SK-N-MC (cell line): ENCODE data around the gene ADD1.

Experiments
- EZH2 ChIP-seq: fragments of 200-600 bp; sonication (generic); IDR thresholded peaks from one replicate; pipeline ENCODE4 v1.6.1; 2017; ENCODE audit warnings: antibody characterized with exemption
- POLR2AphosphoS5 ChIP-seq: IDR thresholded peaks from 2 replicates; pipeline ENCODE4 v1.6.1; 2012; ENCODE audit warnings: mild to moderate bottlenecking, low read depth, low read length, borderline replicate concordance

DNA sequence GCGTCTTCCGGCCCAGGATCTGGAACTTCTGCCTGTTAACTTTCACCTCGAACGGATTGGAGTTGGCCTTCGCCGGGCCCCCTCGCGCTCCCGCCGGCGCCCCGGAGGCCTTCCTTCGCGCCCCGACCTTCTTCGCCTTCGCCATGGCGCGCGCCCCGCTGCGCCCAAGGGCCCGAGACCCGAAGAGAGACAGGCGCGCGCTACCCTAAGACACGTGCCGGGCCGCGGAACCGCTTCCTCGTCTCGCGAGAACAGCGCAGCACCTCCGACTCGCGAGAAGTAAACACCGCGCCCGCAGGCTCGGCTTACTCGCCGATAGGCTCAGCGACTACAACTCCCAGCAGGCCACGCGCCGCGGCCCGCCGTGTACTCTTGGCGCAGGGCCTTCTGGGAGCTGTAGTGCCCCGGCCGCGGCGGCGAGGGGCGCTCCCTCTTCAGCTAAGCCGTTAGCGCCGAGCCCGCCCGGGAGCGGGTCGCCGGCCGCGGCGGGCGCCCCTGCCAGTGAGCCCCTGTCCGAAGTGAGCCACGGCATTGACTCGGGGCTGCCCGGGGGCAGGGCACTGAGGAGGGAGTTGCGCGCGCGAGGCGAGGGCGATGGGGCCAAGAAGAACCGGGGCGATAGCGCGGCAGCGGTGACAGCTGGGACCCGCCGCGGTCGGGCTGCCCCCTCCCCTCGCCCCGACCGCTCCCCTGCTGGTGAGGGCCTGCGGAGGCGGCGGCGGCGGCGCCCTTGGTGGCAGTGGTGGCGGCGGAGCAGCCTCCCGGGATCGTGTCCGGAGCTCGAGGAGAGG, 119.7 kb downstream of the ADD1 start, which contains the start of the genes GRK4 and NOP14:
- TF ChIP-seq EZH2 = no peak
- TF ChIP-seq POLR2AphosphoS5 = peak; percentile 94; the same call in 1 of the 2 replicates
